Neural cell (in vitro differentiated cells): Measurements from ENCODE around the gene FSIP1. TPM values are rescaled to one million over a fixed set of nuclear protein-coding genes. Genes with fewer than 3 reads are reported as not detected.

Experiments
- H2AFZ ChIP-seq: fragments of 200-600, 300-800 bp; sonication (generic), shearing (Covaris generic); 2 replicates; pipeline ENCODE4 v1.6.0; 2014; ENCODE audit warnings: low read depth, mild to moderate bottlenecking, antibody characterized with exemption, low read length, moderate library complexity
- H3F3A ChIP-seq: fragments of 200-600 bp; shearing (Covaris generic); 2 replicates; pipeline ENCODE4 v1.6.1; 2016; ENCODE audit warnings: mild to moderate bottlenecking, moderate library complexity, mixed read lengths, antibody characterized with exemption, low read length; ENCODE audit not compliant: insufficient read depth, poor library complexity, severe bottlenecking
- H3K27ac ChIP-seq: fragments of 200-600, 300-800 bp; sonication (generic), shearing (Covaris generic); 2 replicates; pipeline ENCODE4 v1.5.1; 2014; ENCODE audit warnings: mild to moderate bottlenecking, low read length, moderate library complexity
- H3K27me3 ChIP-seq: fragments of 300-800, 200-600 bp; sonication (generic), shearing (Covaris generic); 2 replicates; pipeline ENCODE4 v1.6.0; 2014; ENCODE audit warnings: mild to moderate bottlenecking, low read depth, low read length, moderate library complexity; ENCODE audit not compliant: insufficient read depth
- H3K36me3 ChIP-seq: fragments of 300-800, 200-600 bp; sonication (generic), shearing (Covaris generic); 2 replicates; pipeline ENCODE4 v1.5.1; 2014; ENCODE audit warnings: mild to moderate bottlenecking, antibody characterized with exemption, low read length, moderate library complexity; ENCODE audit not compliant: insufficient read depth
- H3K4me2 ChIP-seq: fragments of 300-800, 200-600 bp; sonication (generic), shearing (Covaris generic); 2 replicates; pipeline ENCODE4 v1.6.0; 2014; ENCODE audit warnings: mild to moderate bottlenecking, low read length
- H3K4me3 ChIP-seq: fragments of 300-800, 200-600 bp; sonication (generic), shearing (Covaris generic); 2 replicates; pipeline ENCODE4 v1.5.1; 2014; ENCODE audit warnings: mild to moderate bottlenecking, low read length, moderate library complexity
- H3K79me2 ChIP-seq: fragments of 200-600 bp; shearing (Covaris generic); replicated peaks from 2 replicates; pipeline ENCODE4 v1.6.0; 2014; ENCODE audit warnings: mild to moderate bottlenecking, low read length, moderate library complexity; ENCODE audit not compliant: insufficient read depth
- H3K9ac ChIP-seq: fragments of 300-800, 200-600 bp; sonication (generic), shearing (Covaris generic); 2 replicates; pipeline ENCODE4 v1.6.1; 2016; ENCODE audit warnings: mild to moderate bottlenecking, low read length, mixed read lengths
- H3K9me2 ChIP-seq: fragments of 200-600 bp; shearing (Covaris generic); 2 replicates; pipeline ENCODE4 v1.6.1; 2016; ENCODE audit warnings: mild to moderate bottlenecking, low read length, mixed read lengths; ENCODE audit not compliant: insufficient read depth
- H3K9me3 ChIP-seq: fragments of 200-600, 300-800 bp; sonication (generic), shearing (Covaris generic); 2 replicates; pipeline ENCODE4 v1.6.1; 2016; ENCODE audit warnings: mild to moderate bottlenecking, mixed run types, low read length, moderate library complexity, mixed read lengths
- H4K20me1 ChIP-seq: fragments of 200-600 bp; shearing (Covaris generic); 2 replicates; pipeline ENCODE4 v1.6.1; 2016; ENCODE audit warnings: mild to moderate bottlenecking, mixed run types; ENCODE audit not compliant: insufficient read depth
- EP300 ChIP-seq: fragments of 450-650 bp; conservative IDR thresholded peaks from 2 replicates; pipeline ENCODE4 v1.6.1; 2014; ENCODE audit warnings: antibody characterized with exemption, mild to moderate bottlenecking, moderate library complexity; ENCODE audit not compliant: poor library complexity, severe bottlenecking
- EZH2 ChIP-seq: fragments of 200-600, 300-800 bp; shearing (Covaris generic), sonication (generic); IDR thresholded peaks from 2 replicates; pipeline ENCODE4 v1.6.1; 2014; ENCODE audit warnings: antibody characterized with exemption, low read length, borderline replicate concordance, mild to moderate bottlenecking; ENCODE audit not compliant: insufficient read depth, poor library complexity, severe bottlenecking
- MXI1 ChIP-seq: fragments of 450-650 bp; conservative IDR thresholded peaks from 2 replicates; pipeline ENCODE4 v1.6.1; 2014; ENCODE audit warnings: antibody characterized with exemption, mild to moderate bottlenecking; ENCODE audit not compliant: poor library complexity, severe bottlenecking
- POLR2AphosphoS5 ChIP-seq: IDR thresholded peaks from 2 replicates; pipeline ENCODE4 v1.6.1; 2012
- RAD21 ChIP-seq: fragments of 450-650 bp; conservative IDR thresholded peaks from 2 replicates; pipeline ENCODE4 v1.6.1; 2014; ENCODE audit warnings: antibody characterized with exemption, mild to moderate bottlenecking, moderate library complexity
- SMC3 ChIP-seq: fragments of 450-650 bp; conservative IDR thresholded peaks from 2 replicates; pipeline ENCODE4 v1.6.1; 2014; ENCODE audit warnings: antibody characterized with exemption, mild to moderate bottlenecking, moderate library complexity; ENCODE audit not compliant: poor library complexity
- TAF1 ChIP-seq: IDR thresholded peaks from 2 replicates; pipeline ENCODE4 v1.6.1; 2012; ENCODE audit warnings: low read depth
- polyA plus RNA-seq: library from polyadenylated mRNA; depleted of rRNA; stranded (reverse); fragments of >200 nt; gene quantifications from 2 replicates; pipeline ENCODE4 v1.2.3, GENCODE V29; 2014
- TF ChIP-seq, protein P1 (sequence below): fragments of 450-650 bp; IDR thresholded peaks from 2 replicates; pipeline ENCODE4 v1.5.1; 2014; ENCODE audit warnings: antibody characterized with exemption, mild to moderate bottlenecking, moderate library complexity; ENCODE audit not compliant: poor library complexity, severe bottlenecking
- TF ChIP-seq, protein P2 (sequence below): IDR thresholded peaks from 2 replicates; pipeline ENCODE4 v1.6.1; 2012; ENCODE audit warnings: borderline replicate concordance

The FSIP1 gene
- polyA plus RNA-seq, 1 donor from 2014 or later: 3.8 TPM

DNA sequence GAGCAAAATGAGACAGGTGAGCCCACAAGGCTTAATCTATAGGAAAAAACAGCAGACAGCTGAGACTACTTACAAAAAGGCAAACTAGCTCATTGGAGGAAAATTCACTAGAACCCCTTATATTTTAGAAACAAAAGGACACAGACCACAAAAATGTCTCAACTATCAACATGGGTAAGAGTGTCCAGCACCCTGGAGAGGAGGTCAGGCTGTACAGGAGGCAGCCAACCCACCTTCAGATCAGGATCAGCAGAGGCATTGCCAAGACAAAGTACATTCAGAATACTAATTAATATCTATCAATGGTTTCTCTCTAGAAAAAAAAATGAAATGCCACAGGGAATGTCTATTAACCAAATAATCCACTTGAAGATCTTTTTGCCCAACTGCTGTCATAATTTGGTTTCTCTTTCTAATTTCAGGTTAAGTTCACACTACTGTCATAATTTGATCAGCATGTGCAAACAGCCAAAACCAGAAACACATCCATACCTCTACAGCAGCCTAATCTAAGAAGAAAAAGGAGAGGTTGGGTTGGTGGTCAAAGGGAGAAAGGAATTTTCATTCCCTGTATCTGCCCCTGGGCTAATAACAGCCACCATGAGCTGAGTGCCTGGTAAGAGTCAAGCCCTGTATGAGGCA, 227.8 kb downstream of the FSIP1 start:
- H3K27me3 ChIP-seq: no peaks in the 10 kb centered on the region
- no peak overlapping the region for H3K27ac ChIP-seq
- no peaks in the 10 kb centered on the region for H3K79me2 ChIP-seq
- no peaks in the 10 kb centered on the region for H3F3A ChIP-seq
- H3K9ac ChIP-seq: no peak overlapping the region
- no peaks in the 10 kb centered on the region for H3K36me3 ChIP-seq
- TF ChIP-seq TAF1 (no peak), RAD21 (no peak), MXI1 (no peak), EP300 (no peak), SMC3 (no peak), POLR2AphosphoS5 (no peak), EZH2 (no peak)
- TF ChIP-seq, protein P1, sequence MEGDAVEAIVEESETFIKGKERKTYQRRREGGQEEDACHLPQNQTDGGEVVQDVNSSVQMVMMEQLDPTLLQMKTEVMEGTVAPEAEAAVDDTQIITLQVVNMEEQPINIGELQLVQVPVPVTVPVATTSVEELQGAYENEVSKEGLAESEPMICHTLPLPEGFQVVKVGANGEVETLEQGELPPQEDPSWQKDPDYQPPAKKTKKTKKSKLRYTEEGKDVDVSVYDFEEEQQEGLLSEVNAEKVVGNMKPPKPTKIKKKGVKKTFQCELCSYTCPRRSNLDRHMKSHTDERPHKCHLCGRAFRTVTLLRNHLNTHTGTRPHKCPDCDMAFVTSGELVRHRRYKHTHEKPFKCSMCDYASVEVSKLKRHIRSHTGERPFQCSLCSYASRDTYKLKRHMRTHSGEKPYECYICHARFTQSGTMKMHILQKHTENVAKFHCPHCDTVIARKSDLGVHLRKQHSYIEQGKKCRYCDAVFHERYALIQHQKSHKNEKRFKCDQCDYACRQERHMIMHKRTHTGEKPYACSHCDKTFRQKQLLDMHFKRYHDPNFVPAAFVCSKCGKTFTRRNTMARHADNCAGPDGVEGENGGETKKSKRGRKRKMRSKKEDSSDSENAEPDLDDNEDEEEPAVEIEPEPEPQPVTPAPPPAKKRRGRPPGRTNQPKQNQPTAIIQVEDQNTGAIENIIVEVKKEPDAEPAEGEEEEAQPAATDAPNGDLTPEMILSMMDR: no peak
- TF ChIP-seq, protein P2, sequence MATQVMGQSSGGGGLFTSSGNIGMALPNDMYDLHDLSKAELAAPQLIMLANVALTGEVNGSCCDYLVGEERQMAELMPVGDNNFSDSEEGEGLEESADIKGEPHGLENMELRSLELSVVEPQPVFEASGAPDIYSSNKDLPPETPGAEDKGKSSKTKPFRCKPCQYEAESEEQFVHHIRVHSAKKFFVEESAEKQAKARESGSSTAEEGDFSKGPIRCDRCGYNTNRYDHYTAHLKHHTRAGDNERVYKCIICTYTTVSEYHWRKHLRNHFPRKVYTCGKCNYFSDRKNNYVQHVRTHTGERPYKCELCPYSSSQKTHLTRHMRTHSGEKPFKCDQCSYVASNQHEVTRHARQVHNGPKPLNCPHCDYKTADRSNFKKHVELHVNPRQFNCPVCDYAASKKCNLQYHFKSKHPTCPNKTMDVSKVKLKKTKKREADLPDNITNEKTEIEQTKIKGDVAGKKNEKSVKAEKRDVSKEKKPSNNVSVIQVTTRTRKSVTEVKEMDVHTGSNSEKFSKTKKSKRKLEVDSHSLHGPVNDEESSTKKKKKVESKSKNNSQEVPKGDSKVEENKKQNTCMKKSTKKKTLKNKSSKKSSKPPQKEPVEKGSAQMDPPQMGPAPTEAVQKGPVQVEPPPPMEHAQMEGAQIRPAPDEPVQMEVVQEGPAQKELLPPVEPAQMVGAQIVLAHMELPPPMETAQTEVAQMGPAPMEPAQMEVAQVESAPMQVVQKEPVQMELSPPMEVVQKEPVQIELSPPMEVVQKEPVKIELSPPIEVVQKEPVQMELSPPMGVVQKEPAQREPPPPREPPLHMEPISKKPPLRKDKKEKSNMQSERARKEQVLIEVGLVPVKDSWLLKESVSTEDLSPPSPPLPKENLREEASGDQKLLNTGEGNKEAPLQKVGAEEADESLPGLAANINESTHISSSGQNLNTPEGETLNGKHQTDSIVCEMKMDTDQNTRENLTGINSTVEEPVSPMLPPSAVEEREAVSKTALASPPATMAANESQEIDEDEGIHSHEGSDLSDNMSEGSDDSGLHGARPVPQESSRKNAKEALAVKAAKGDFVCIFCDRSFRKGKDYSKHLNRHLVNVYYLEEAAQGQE: no peak
- no peak overlapping the region for H2AFZ ChIP-seq
- no peaks in the 10 kb centered on the region for H3K9me2 ChIP-seq
- no peak overlapping the region for H3K4me2 ChIP-seq
- H4K20me1 ChIP-seq: no peaks in the 10 kb centered on the region
- H3K4me3 ChIP-seq: no peak overlapping the region
- no peaks in the 10 kb centered on the region for H3K9me3 ChIP-seq

DNA sequence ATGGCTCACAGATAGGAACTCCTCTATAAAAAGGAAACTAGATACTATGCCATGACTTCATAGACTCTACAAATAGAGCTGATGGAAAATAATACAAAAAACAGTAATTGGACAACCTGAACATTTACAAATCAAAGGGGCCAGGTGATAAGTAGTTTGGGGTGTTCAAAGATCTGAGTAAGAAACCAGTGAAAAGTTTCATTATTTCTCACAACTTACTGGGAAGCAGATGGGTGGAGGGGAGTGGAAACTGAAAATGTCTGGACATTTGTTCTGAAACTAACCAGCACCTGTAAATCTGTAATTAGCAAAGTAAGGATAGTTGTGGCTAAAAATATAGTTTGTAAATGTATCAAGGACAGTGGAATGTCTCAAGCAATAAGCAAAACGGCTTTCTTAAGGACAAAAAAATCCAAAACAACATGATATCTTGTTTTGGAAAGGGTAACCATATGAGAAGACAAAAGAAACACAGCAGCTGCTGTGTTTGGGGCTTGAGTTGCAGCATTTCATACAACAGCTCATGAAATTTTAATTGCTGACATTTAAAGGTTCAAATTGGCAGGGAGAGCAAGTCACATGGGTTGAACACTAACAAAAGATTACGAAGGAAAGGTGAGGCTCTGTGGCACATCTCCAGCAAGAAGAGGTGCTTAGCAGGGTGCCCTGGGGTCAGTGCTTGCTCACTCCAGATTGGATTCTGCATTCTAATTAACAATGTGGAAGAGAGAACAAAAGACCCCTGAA, 228.5 kb downstream of the FSIP1 start:
- no peak overlapping the region for H3K4me2 ChIP-seq
- no peaks in the 10 kb centered on the region for H3K9me3 ChIP-seq
- no peak overlapping the region for H3K9ac ChIP-seq
- H3K36me3 ChIP-seq: no peaks in the 10 kb centered on the region
- H4K20me1 ChIP-seq: no peaks in the 10 kb centered on the region
- H3K9me2 ChIP-seq: no peaks in the 10 kb centered on the region
- TF ChIP-seq EZH2: no peak
- TF ChIP-seq MXI1: no peak
- TF ChIP-seq, protein P1: no peak
- TF ChIP-seq, protein P2: no peak
- TF ChIP-seq RAD21: no peak
- no peak overlapping the region for H3K4me3 ChIP-seq
- no peaks in the 10 kb centered on the region for H3K79me2 ChIP-seq
- H3F3A ChIP-seq: no peaks in the 10 kb centered on the region
- no peak overlapping the region for H2AFZ ChIP-seq
- H3K27me3 ChIP-seq: no peaks in the 10 kb centered on the region
- H3K27ac ChIP-seq: no peak overlapping the region
